Lower leg skin (tissue), 4 donors: ENCODE data around the gene SSH2. TPM values are rescaled to one million over a fixed set of nuclear protein-coding genes. Genes with fewer than 3 reads are reported as not detected.

ENCODE experiments used
- DNase-seq, 2 donors: peaks; one replicate each; pipeline ENCODE4 v3.0.0-alpha.2; 2019; ENCODE audit warnings: low spot score in 2 of 2
- H3K4me3 ChIP-seq: fragments of 200-600 bp; sonication (generic); 2 replicates; pipeline ENCODE4 v1.5.1; 2017; ENCODE audit warnings: mild to moderate bottlenecking, low read depth; ENCODE audit not compliant: poor library complexity, severe bottlenecking
- POLR2A ChIP-seq, 2 donors: fragments of 450-650 bp; IDR thresholded peaks; one replicate each; pipeline ENCODE4 v1.6.1; 2016 to 2017; ENCODE audit warnings: antibody characterized with exemption in 2 of 2, mild to moderate bottlenecking in 1 of 2, moderate library complexity in 1 of 2
- WGBS, 2 donors: methylation state at CpG; one replicate each; pipeline ENCODE4 v1.1.5; 2018; 5-methylcytosine and 5-hydroxymethylcytosine counted together
- intact Hi-C: fragments of 100-400 bp; cut with DNase I; formaldehyde crosslinking; loops from one replicate; pipeline ENCODE4 v1.15.0; 2023; ENCODE audit warnings: low total_unique reads
- total RNA-seq, 4 donors: library from RNA; depleted of rRNA; stranded (reverse); fragments of >200 nt; gene quantifications; one replicate each; pipeline ENCODE4 v1.1.0, GENCODE V29; 2016
- TF ChIP-seq, protein P1 (sequence below), 3 donors: fragments of 450-650 bp; IDR thresholded peaks; one replicate each; pipeline ENCODE4 v1.5.1; 2016; ENCODE audit warnings: antibody characterized with exemption in 3 of 3, mild to moderate bottlenecking in 3 of 3, moderate library complexity in 2 of 3

Gene SSH2
- total RNA-seq, 4 donors from 2014 or later, result 10.0 to 20.3 (median 15.3) TPM

DNA sequence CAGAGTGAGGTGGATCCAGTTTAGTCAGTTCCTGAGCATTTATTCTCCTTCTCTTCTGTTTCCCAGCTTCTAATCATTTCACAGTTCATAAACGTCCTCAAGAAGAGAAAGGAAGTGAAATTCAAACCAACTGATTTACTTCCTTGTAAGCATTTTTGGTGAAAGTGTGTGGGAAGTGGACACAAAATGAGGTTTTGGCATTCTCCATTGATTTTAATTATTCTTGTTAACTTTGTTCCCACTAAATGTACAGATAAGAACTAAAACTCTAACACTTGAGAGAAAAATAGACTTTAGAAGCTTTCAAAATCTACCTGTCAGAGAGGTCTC lies 264.6 kb downstream of the SSH2 start:
- intact Hi-C loops, result no loop called here
- DNase-seq, result no peak
- TF ChIP-seq, protein P1, sequence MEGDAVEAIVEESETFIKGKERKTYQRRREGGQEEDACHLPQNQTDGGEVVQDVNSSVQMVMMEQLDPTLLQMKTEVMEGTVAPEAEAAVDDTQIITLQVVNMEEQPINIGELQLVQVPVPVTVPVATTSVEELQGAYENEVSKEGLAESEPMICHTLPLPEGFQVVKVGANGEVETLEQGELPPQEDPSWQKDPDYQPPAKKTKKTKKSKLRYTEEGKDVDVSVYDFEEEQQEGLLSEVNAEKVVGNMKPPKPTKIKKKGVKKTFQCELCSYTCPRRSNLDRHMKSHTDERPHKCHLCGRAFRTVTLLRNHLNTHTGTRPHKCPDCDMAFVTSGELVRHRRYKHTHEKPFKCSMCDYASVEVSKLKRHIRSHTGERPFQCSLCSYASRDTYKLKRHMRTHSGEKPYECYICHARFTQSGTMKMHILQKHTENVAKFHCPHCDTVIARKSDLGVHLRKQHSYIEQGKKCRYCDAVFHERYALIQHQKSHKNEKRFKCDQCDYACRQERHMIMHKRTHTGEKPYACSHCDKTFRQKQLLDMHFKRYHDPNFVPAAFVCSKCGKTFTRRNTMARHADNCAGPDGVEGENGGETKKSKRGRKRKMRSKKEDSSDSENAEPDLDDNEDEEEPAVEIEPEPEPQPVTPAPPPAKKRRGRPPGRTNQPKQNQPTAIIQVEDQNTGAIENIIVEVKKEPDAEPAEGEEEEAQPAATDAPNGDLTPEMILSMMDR (IDR thresholded peaks at IDR 0.05), result no peak
- no peak for TF ChIP-seq POLR2A (IDR thresholded peaks at IDR 0.05)
- WGBS, 2 donors, result 15 to 22% methylated on average over 1 of the region's 1 CpG
- H3K4me3 ChIP-seq, result no peak overlapping the region

DNA sequence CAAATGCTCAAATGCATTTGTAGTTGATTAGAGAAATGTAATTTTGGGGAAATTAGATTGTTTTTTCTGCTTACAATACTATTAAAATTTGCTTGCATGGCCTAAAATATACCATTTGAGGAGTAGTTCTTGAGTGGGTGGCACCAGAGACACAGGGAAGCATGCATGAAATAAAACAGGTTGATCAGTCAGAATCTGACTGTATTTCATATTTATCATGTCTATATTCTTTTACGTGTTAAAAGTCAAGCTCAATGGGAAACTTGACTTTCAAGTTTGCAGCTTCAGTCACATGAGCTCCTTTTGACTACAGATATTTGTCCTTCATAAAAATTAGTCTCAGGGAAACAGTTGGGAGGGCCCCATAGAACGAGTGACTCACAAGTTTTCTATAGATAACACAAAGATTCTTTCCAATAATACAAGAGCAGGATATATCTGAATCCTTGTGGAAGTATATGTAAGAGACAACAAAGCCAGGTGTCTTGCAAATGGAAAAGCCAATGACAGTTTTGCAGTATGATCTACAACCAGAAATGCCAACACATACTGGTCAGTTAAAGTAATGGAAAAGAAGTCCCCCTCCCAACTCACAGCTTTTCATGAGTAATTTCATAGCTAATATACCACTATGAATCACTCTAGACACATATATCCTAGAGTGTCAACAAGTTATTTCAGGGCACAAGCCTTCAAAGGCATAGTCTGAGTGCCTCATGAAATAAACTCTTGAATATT lies 265.1 kb downstream of the SSH2 start:
- WGBS, 2 donors, result 44 to 46% methylated on average over 2 of the region's 2 CpGs
- intact Hi-C loops, result no loop called here
- no peak for DNase-seq
- no peak overlapping the region for H3K4me3 ChIP-seq
- TF ChIP-seq POLR2A (IDR thresholded peaks at IDR 0.05), result no peak
- TF ChIP-seq, protein P1 (IDR thresholded peaks at IDR 0.05), result no peak

DNA sequence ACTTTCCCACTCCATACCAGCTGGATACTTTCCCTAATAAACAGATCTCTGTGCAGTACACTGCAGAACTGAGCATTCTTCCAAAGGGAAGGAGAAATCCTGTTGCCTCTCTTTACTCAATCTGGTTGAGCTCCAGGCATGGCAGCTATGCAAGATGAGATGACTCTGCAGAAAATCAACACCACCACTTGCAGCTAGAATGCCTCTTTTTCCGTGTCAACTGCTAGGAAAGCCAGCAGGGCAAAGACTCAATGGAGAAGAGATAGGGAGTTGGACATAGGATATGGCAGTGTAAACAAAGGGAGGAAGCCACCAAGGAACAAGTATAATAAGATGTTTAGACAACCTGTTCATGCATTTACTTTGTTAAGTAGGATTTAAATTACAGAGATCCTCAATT lies 266.9 kb downstream of the SSH2 start:
- H3K4me3 ChIP-seq, result no peak overlapping the region
- DNase-seq, result no peak
- 22 to 45% methylated on average over 1 of the region's 1 CpG for WGBS, 2 donors
- TF ChIP-seq, protein P1 (IDR thresholded peaks at IDR 0.05), result no peak
- TF ChIP-seq POLR2A (IDR thresholded peaks at IDR 0.05), result no peak
- intact Hi-C loops, result no loop called here

DNA sequence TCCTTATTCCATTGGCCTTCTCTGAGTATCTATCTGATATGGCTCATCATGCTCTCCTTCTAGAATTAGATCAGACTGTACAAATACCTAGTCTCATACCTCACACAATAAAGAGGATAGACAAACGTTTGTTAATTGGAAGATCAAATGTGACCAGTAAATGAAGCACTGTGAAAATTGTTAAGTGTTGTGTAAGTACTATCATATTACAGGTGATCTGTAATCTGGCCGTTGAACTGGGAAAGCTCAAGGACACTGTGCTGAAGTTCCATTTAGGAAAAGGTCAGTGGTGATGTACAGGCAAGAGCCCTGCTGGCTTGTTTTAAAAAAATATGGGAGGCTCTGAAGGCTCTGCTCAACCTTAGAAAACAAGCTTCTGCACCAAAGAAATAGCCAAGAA lies 268.8 kb downstream of the SSH2 start:
- H3K4me3 ChIP-seq, result no peak overlapping the region
- TF ChIP-seq POLR2A (IDR thresholded peaks at IDR 0.05), result no peak
- TF ChIP-seq, protein P1 (IDR thresholded peaks at IDR 0.05), result no peak
- intact Hi-C loops, result no loop called here
- WGBS, 2 donors, result 76 to 79% methylated on average over 2 of the region's 2 CpGs
- DNase-seq, result no peak

DNA sequence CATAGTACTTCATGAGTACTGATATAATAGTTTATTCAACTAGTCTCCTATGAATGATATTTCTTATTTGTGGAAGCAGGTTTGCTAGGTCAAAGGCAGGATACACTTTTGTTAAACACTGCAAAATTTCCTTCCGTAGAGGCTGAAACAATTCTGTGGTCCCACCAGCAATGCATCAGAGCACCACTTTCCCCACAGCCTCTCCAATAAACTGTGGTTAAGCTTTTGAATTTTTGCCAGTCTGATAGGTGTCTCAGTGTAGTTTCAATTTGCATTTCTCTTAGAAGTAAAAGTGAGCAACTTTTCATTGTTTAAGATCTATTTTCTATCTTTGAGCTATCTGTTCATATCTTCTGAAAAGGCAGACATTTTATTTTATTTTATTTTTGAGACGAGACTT lies 270.9 kb downstream of the SSH2 start:
- intact Hi-C loops, result no loop called here
- DNase-seq, result no peak
- WGBS, 2 donors, result 92 to 93% methylated on average over 2 of the region's 2 CpGs
- TF ChIP-seq, protein P1 (IDR thresholded peaks at IDR 0.05), result no peak
- no peak for TF ChIP-seq POLR2A (IDR thresholded peaks at IDR 0.05)
- H3K4me3 ChIP-seq, result no peak overlapping the region

DNA sequence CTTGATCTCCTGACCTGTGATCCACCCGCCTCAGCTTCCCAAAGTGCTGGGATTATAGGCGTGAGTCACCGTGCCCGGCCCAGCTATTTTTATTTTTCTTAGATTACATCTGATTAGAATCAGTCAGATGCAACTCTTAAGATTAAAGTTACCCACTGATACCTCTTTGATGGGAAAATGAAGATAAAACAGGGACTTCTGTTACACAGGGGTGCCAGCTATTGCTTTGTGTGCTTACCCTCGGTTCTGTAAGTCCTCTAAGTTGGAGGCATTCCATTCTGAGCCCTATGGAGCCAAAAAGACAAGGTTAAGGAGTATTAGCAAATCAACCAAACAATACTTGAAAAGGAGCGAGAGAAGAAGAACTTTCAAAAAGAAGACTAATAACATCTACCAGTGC lies 274.7 kb downstream of the SSH2 start:
- DNase-seq, result no peak
- intact Hi-C loops, result no loop called here
- no peak overlapping the region for H3K4me3 ChIP-seq
- WGBS, 2 donors, result 92 to 94% methylated on average over 6 of the region's 6 CpGs
- TF ChIP-seq, protein P1 (IDR thresholded peaks at IDR 0.05), result no peak
- TF ChIP-seq POLR2A (IDR thresholded peaks at IDR 0.05), result no peak
